ENCODE measurements around the gene IQCK. TPM values are rescaled to one million over a fixed set of nuclear protein-coding genes. Genes with fewer than 3 reads are reported as not detected.

IQCK gene
- total and polyA plus RNA-seq, 2 donors = 8.2 to 16.0 TPM

- no peak for DNase-seq (ENCODE audit: extremely low spot score)
- no peak overlapping the region for H3K27ac ChIP-seq (ENCODE audit: low read depth)
- H3K36me3 ChIP-seq (ENCODE audit: insufficient read depth) = no peaks in the 10 kb centered on the region
- WGBS = 82% methylated on average over 8 of the region's 8 CpGs
- no peaks in the 10 kb centered on the region for H3K4me1 ChIP-seq (ENCODE audit: insufficient read depth)
- H3K4me3 ChIP-seq (ENCODE audit: low read depth, low read length) = no peak overlapping the region
These were observed 156.0 kb downstream of the IQCK start for GRCh38 chr16:19874026-19874425.

GRCh38 chr16:19874851-19875546 is 156.9 kb downstream of the IQCK start:
- no peaks in the 10 kb centered on the region for H3K36me3 ChIP-seq (ENCODE audit: insufficient read depth)
- DNase-seq (ENCODE audit: extremely low spot score) = no peak
- WGBS = 78% methylated on average over 18 of the region's 18 CpGs
- H3K4me3 ChIP-seq (ENCODE audit: low read depth, low read length) = no peak overlapping the region
- H3K27ac ChIP-seq (ENCODE audit: low read depth) = no peak overlapping the region
- H3K4me1 ChIP-seq (ENCODE audit: insufficient read depth) = no peaks in the 10 kb centered on the region

GRCh38 chr16:19875900-19876299 is 157.8 kb downstream of the IQCK start:
- DNase-seq (ENCODE audit: extremely low spot score) = no peak
- no peaks in the 10 kb centered on the region for H3K36me3 ChIP-seq (ENCODE audit: insufficient read depth)
- no peaks in the 10 kb centered on the region for H3K4me1 ChIP-seq (ENCODE audit: insufficient read depth)
- H3K4me3 ChIP-seq (ENCODE audit: low read depth, low read length) = no peak overlapping the region
- H3K27ac ChIP-seq (ENCODE audit: low read depth) = no peak overlapping the region
- 82% methylated on average over 6 of the region's 6 CpGs for WGBS

- DNase-seq (ENCODE audit: extremely low spot score) = no peak
- WGBS = 82% methylated on average over 10 of the region's 10 CpGs
- no peaks in the 10 kb centered on the region for H3K36me3 ChIP-seq (ENCODE audit: insufficient read depth)
- H3K27ac ChIP-seq (ENCODE audit: low read depth) = no peak overlapping the region
- no peak overlapping the region for H3K4me3 ChIP-seq (ENCODE audit: low read depth, low read length)
- no peaks in the 10 kb centered on the region for H3K4me1 ChIP-seq (ENCODE audit: insufficient read depth)
These were observed 158.5 kb downstream of the IQCK start for GRCh38 chr16:19876501-19877059.

- no peaks in the 10 kb centered on the region for H3K36me3 ChIP-seq (ENCODE audit: insufficient read depth)
- no peaks in the 10 kb centered on the region for H3K4me1 ChIP-seq (ENCODE audit: insufficient read depth)
- DNase-seq (ENCODE audit: extremely low spot score) = no peak
- no peak overlapping the region for H3K27ac ChIP-seq (ENCODE audit: low read depth)
- 91% methylated on average over 11 of the region's 11 CpGs for WGBS
- H3K4me3 ChIP-seq (ENCODE audit: low read depth, low read length) = no peak overlapping the region
These were observed 160.7 kb downstream of the IQCK start for GRCh38 chr16:19878757-19879156.

GRCh38 chr16:19879241-19879792 is 161.2 kb downstream of the IQCK start:
- Histone ChIP-seq H3K27ac (ENCODE audit: low read depth) (no peak overlapping the region), H3K4me3 (ENCODE audit: low read depth, low read length) (no peak overlapping the region), H3K4me1 (ENCODE audit: insufficient read depth) (no peaks in the 10 kb centered on the region), H3K36me3 (ENCODE audit: insufficient read depth) (no peaks in the 10 kb centered on the region)
- peak; percentile 60 for DNase-seq (ENCODE audit: extremely low spot score)
- 71% methylated on average over 13 of the region's 13 CpGs for WGBS

- H3K27ac ChIP-seq (ENCODE audit: low read depth) = no peak overlapping the region
- H3K4me1 ChIP-seq (ENCODE audit: insufficient read depth) = no peaks in the 10 kb centered on the region
- 96% methylated on average over 7 of the region's 7 CpGs for WGBS
- DNase-seq (ENCODE audit: extremely low spot score) = no peak
- no peak overlapping the region for H3K4me3 ChIP-seq (ENCODE audit: low read depth, low read length)
- no peaks in the 10 kb centered on the region for H3K36me3 ChIP-seq (ENCODE audit: insufficient read depth)
These were observed 163.0 kb downstream of the IQCK start for GRCh38 chr16:19881028-19881427.

- DNase-seq (ENCODE audit: extremely low spot score) = no peak
- no peak overlapping the region for H3K4me3 ChIP-seq (ENCODE audit: low read depth, low read length)
- H3K36me3 ChIP-seq (ENCODE audit: insufficient read depth) = no peaks in the 10 kb centered on the region
- no peaks in the 10 kb centered on the region for H3K4me1 ChIP-seq (ENCODE audit: insufficient read depth)
- no peak overlapping the region for H3K27ac ChIP-seq (ENCODE audit: low read depth)
- 85% methylated on average over 6 of the region's 6 CpGs for WGBS
These were observed 163.7 kb downstream of the IQCK start for GRCh38 chr16:19881783-19882182.

- no peaks in the 10 kb centered on the region for H3K4me1 ChIP-seq (ENCODE audit: insufficient read depth)
- no peak overlapping the region for H3K27ac ChIP-seq (ENCODE audit: low read depth)
- DNase-seq (ENCODE audit: extremely low spot score) = no peak
- WGBS = 69% methylated on average over 9 of the region's 9 CpGs
- H3K4me3 ChIP-seq (ENCODE audit: low read depth, low read length) = peak overlapping the region; percentile 4
- H3K36me3 ChIP-seq (ENCODE audit: insufficient read depth) = no peaks in the 10 kb centered on the region
These were observed 164.1 kb downstream of the IQCK start for GRCh38 chr16:19882186-19882585.

- no peak overlapping the region for H3K4me3 ChIP-seq (ENCODE audit: low read depth, low read length)
- no peak for DNase-seq (ENCODE audit: extremely low spot score)
These were observed 164.6 kb downstream of the IQCK start for GRCh38 chr16:19882646-19883045.

GRCh38 chr16:19883296-19883965 is 165.4 kb downstream of the IQCK start:
- 2% methylated on average over 35 of the region's 35 CpGs for WGBS

More at GRCh38 chr16:19882646-19883045, 164.6 kb downstream of the IQCK start:
- WGBS = 76% methylated on average over 3 of the region's 3 CpGs
- H3K36me3 ChIP-seq (ENCODE audit: insufficient read depth) = no peaks in the 10 kb centered on the region
- no peak overlapping the region for H3K27ac ChIP-seq (ENCODE audit: low read depth)
- no peaks in the 10 kb centered on the region for H3K4me1 ChIP-seq (ENCODE audit: insufficient read depth)

GRCh38 chr16:19883966-19884485 is 166.0 kb downstream of the IQCK start:
- 2% methylated on average over 24 of the region's 24 CpGs for WGBS
- H3K27ac ChIP-seq (ENCODE audit: low read depth) = no peak overlapping the region
- no peaks in the 10 kb centered on the region for H3K36me3 ChIP-seq (ENCODE audit: insufficient read depth)
- DNase-seq (ENCODE audit: extremely low spot score) = no peak
- H3K4me1 ChIP-seq (ENCODE audit: insufficient read depth) = no peaks in the 10 kb centered on the region
- peak overlapping the region; percentile 71 for H3K4me3 ChIP-seq (ENCODE audit: low read depth, low read length)

More at GRCh38 chr16:19883296-19883965, 165.4 kb downstream of the IQCK start:
- H3K4me1 ChIP-seq (ENCODE audit: insufficient read depth) = no peaks in the 10 kb centered on the region
- DNase-seq (ENCODE audit: extremely low spot score) = no peak
- H3K27ac ChIP-seq (ENCODE audit: low read depth) = no peak overlapping the region
- no peaks in the 10 kb centered on the region for H3K36me3 ChIP-seq (ENCODE audit: insufficient read depth)
- H3K4me3 ChIP-seq (ENCODE audit: low read depth, low read length) = peak overlapping the region; percentile 71

- under 1% methylated on average over 85 of the region's 85 CpGs for WGBS
- no peaks in the 10 kb centered on the region for H3K36me3 ChIP-seq (ENCODE audit: insufficient read depth)
- DNase-seq (ENCODE audit: extremely low spot score) = no peak
- no peak within 1 kb of the TSS for H3K27ac ChIP-seq (ENCODE audit: low read depth)
- H3K4me3 ChIP-seq (ENCODE audit: low read depth, low read length) = peak within 1 kb of the TSS; percentile 71
- no peaks in the 10 kb centered on the region for H3K4me1 ChIP-seq (ENCODE audit: insufficient read depth)
These were observed 166.8 kb downstream of the IQCK start, which contains the start of gene GPRC5B for GRCh38 chr16:19884611-19885450. TSS of gene GPRC5B (minus strand) at chr16:19884848. CDS start at chr16:19872845, 12,003 bp downstream.

Data from urinary bladder (tissue), 4 donors.